ENCODE data around the gene THSD1. TPM values are rescaled to one million over a fixed set of nuclear protein-coding genes. Genes with fewer than 3 reads are reported as not detected.

Gene THSD1
- total RNA-seq, 2 experiments from 2014 or later, result 0.18 to 0.31 TPM

DNA sequence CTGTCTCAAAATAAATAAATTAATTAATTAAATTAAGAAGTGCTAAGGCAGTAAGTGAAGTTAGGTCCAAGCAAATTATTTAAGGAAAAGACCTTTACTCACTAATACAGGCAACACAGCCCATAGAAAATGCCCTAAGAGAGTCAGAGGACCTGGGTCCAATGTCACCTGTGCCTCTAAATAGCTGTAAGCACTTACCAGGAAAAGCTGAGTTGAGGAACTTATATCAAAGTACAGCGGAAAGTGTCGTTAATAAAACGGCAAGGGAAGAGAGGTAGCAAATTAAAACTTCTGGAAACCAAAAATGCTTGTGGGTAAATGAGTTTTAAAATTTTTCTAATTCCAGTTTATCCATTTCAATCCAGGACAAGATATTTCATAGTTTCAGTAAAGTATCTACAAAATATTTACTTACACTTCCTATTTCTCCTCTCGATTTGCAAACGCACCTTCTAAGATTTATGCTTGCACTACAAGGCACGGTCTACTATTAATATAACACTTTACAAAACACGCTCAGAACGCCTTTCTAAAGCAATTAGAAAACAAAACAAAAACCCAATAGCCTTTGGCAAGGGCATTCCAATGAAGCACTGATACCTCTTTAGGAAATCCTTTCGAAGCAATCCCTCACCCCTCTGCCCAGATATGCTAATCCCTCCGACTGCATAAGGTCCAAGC is 43.5 kb upstream of the THSD1 start:
- no peaks in the 10 kb centered on the region for H3K9me3 Mint-ChIP-seq
- ChIA-PET CTCF (interaction anchor here (0.7 to 3.1 kb wide), 17 partner anchors 9 to 451 kb away, joined by 3 to 32 read pairs (median 11); partner anchors contain the start of gene SUGT1), POLR2A (interaction anchor here (0.7 to 1.9 kb wide), 7 partner anchors 12 to 255 kb away, joined by 3 to 10 read pairs (median 5); partner anchors contain the start of gene SUGT1)
- DNase-seq, result no peak
- H3K27ac Mint-ChIP-seq, result peak overlapping the region; percentile 86
- peak overlapping the region; percentile 96 for H3K4me3 Mint-ChIP-seq
- no peaks in the 10 kb centered on the region for H3K27me3 Mint-ChIP-seq
- peaks cover 6% of the 10 kb centered on the region for H3K36me3 Mint-ChIP-seq (ENCODE audit: low read depth)
- H3K4me1 Mint-ChIP-seq (ENCODE audit: low read depth), result peaks cover 31% of the 10 kb centered on the region
- intact Hi-C loops (cut with micrococcal nuclease), result loop anchor here (5.0 kb wide), 1 partner anchor 102 kb away; no protein-coding TSS in a partner anchor
- no peak for ATAC-seq
- no peak for TF ChIP-seq CTCF (IDR thresholded peaks at IDR 0.05)

DNA sequence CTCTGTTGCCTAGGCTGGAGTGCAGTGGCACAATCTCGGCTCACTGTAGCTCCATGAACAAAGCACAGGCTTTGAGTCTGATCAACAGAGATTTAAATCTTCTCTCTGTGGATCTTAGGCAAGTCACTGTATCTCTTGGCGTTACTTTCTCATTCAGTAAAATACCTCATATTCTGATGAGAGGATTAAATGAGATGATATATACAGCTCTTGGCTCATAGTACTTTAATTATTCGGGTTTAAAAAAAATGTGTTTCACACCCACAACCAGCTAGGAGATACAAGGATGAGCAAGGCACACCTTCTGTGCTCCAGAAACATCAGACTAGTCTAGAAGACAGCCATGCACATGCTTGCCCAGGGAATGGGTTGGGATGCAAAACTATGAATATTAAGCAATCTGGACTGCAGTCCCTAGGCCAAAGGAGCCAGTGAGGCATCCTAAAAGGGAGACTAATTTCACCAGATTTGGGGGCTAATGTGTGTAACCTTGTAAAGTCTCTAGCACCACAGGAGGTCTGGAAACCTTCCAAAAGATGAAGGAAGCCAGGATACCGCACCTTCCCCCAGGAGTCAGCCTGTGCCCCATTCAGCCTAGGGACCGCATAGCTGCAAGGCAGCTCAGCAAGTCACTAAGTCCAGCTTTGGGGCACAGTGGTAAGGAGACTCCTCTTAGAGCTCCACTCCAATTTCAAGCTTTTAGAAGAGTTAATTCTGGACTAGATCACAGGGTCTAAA is 42.0 kb upstream of the THSD1 start:
- Mint-ChIP-seq H3K27ac (no peak overlapping the region), H3K36me3 (ENCODE audit: low read depth) (peaks cover 6% of the 10 kb centered on the region), H3K27me3 (no peaks in the 10 kb centered on the region), H3K9me3 (no peaks in the 10 kb centered on the region), H3K4me3 (no peak overlapping the region), H3K4me1 (ENCODE audit: low read depth) (peaks cover 25% of the 10 kb centered on the region)
- POLR2A ChIA-PET, result interaction anchor here (1.2 kb wide), 1 partner anchor 14 kb away, joined by 3 read pairs; no protein-coding TSS in a partner anchor
- DNase-seq, result no peak
- ATAC-seq, result no peak
- CTCF ChIA-PET, result interaction anchor here (3.1 kb wide), 1 partner anchor 100 kb away, joined by 32 read pairs; no protein-coding TSS in a partner anchor
- intact Hi-C loops (cut with micrococcal nuclease), result no loop called here
- no peak for TF ChIP-seq CTCF (IDR thresholded peaks at IDR 0.05)

DNA sequence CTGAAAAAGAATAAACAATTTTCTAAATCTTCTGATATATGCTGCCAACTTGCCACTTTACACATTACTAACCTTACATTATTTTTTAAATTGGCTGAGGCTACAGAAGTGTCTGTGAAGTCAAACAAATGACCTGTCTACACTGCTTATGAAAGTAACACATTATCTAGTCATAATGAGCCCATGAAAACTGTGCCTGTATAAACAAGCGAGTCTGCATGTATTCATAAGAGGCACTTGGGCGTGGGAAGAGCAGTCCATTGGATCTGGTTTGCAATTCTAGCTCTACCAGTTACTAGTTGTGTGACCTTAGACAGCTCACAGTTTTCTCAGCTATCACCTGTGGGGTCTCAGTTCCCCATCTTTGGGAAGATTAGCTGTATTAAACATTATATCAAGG is 41.4 kb upstream of the THSD1 start:
- POLR2A ChIA-PET, result interaction anchor here (1.2 kb wide), 1 partner anchor 14 kb away, joined by 3 read pairs; no protein-coding TSS in a partner anchor
- H3K36me3 Mint-ChIP-seq (ENCODE audit: low read depth), result peaks cover 8% of the 10 kb centered on the region
- H3K27me3 Mint-ChIP-seq, result no peaks in the 10 kb centered on the region
- H3K4me3 Mint-ChIP-seq, result no peak overlapping the region
- peak; percentile 18 for ATAC-seq
- H3K27ac Mint-ChIP-seq, result no peak overlapping the region
- no peak for TF ChIP-seq CTCF (IDR thresholded peaks at IDR 0.05)
- intact Hi-C loops (cut with micrococcal nuclease), result no loop called here
- no peaks in the 10 kb centered on the region for H3K9me3 Mint-ChIP-seq
- CTCF ChIA-PET, result no interaction called here
- peaks cover 26% of the 10 kb centered on the region for H3K4me1 Mint-ChIP-seq (ENCODE audit: low read depth)
- peak; percentile 32 for DNase-seq

GRCh38 chr13:52446265-52446664 is 40.3 kb upstream of the THSD1 start:
- ATAC-seq (no peak), DNase-seq (no peak)

More at GRCh38 chr13:52446265-52446664, 40.3 kb upstream of the THSD1 start:
- H3K27ac Mint-ChIP-seq, result no peak overlapping the region
- POLR2A ChIA-PET, result no interaction called here
- peaks cover 26% of the 10 kb centered on the region for H3K4me1 Mint-ChIP-seq (ENCODE audit: low read depth)
- no peaks in the 10 kb centered on the region for H3K9me3 Mint-ChIP-seq
- H3K27me3 Mint-ChIP-seq, result no peaks in the 10 kb centered on the region
- peaks cover 10% of the 10 kb centered on the region for H3K36me3 Mint-ChIP-seq (ENCODE audit: low read depth)
- CTCF ChIA-PET, result no interaction called here
- no peak for TF ChIP-seq CTCF (IDR thresholded peaks at IDR 0.05)
- intact Hi-C loops (cut with micrococcal nuclease), result no loop called here
- no peak overlapping the region for H3K4me3 Mint-ChIP-seq

Data from activated CD8-positive, alpha-beta T cell treated with anti-CD3 and anti-CD28 coated beads for 36 hours (primary cell).